Ectodermal cell (in vitro differentiated cells): ENCODE measurements around the gene PRDM16.

ENCODE experiments used
- H3K27ac ChIP-seq: 2 replicates; pipeline ENCODE4 v1.7.0; 2013; ENCODE audit warnings: mild to moderate bottlenecking, low read depth, low read length; ENCODE audit not compliant: insufficient read depth, poor library complexity, severe bottlenecking
- H3K27me3 ChIP-seq: 2 replicates; pipeline ENCODE4 v1.7.0; 2013; ENCODE audit warnings: mild to moderate bottlenecking, low read length; ENCODE audit not compliant: insufficient read depth, control insufficient read depth, poor library complexity, severe bottlenecking
- H3K36me3 ChIP-seq: one replicate; pipeline ENCODE4 v1.7.0; 2013; ENCODE audit warnings: low read length; ENCODE audit not compliant: control insufficient read depth, insufficient read depth
- H3K4me1 ChIP-seq: one replicate; pipeline ENCODE4 v1.7.0; 2013; ENCODE audit warnings: low read length; ENCODE audit not compliant: control insufficient read depth, insufficient read depth
- H3K4me3 ChIP-seq: 2 replicates; pipeline ENCODE4 v1.7.0; 2013; ENCODE audit warnings: low read depth, low read length, control low read depth; ENCODE audit not compliant: insufficient read depth
- H3K9me3 ChIP-seq: 2 replicates; pipeline ENCODE4 v1.7.0; 2013; ENCODE audit warnings: mild to moderate bottlenecking, low read length, moderate library complexity; ENCODE audit not compliant: control insufficient read depth
- WGBS, 2 experiments: methylation state at CpG; one replicate each; pipeline ENCODE4 v1.1.7; 2013; ENCODE audit warnings: missing lambda C conversion rate in 2 of 2; 5-methylcytosine and 5-hydroxymethylcytosine counted together

The PRDM16 gene

GRCh38 chr1:3032371-3033039, 36.5 kb upstream of the PRDM16 start:
- Histone ChIP-seq H3K4me1 (no peaks in the 10 kb centered on the region), H3K9me3 (peaks cover 2% of the 10 kb centered on the region), H3K4me3 (no peak overlapping the region), H3K36me3 (no peaks in the 10 kb centered on the region), H3K27ac (no peak overlapping the region), H3K27me3 (no peaks in the 10 kb centered on the region)
- 90 to 91% methylated on average over 21 of the region's 21 CpGs for WGBS, 2 experiments

DNA sequence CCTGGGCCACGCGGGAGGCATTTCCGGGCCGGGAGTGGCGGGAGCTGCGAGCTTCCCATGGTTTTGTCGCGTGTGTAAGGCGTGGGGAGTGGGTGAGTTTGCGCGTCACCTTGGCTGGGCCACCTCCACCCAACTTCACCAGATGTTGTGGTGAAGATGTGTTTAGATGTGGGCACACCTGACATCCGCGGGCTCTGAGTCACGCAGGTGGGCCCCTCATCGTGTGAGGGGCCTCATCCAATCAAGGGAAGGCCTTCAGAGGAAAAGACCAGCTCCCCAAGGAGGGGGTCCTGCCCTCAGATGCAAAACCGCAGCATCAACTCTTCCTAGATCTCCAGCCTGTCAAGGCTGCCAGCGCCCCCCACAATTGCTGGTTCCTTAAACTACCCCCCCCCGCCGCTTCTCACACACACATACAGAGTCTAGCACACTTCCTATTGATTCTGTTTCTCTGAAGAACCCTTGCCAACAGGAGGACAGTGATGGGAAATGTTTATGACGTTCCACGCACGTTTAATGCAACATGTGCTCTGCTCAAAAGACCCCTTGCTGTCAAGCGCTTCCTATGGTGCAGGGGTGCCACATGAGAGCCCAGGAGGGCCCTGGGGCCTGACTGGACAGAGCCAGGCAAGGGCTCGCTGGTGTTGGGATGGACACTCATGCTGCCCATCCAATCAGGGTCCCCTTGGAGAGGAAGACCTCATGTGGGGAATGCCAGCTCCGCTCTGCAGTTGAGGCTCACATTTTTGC, 35.8 kb upstream of the PRDM16 start:
- 84 to 89% methylated on average over 25 of the region's 25 CpGs for WGBS, 2 experiments
- Histone ChIP-seq H3K27me3 (no peaks in the 10 kb centered on the region), H3K4me1 (no peaks in the 10 kb centered on the region)

DNA sequence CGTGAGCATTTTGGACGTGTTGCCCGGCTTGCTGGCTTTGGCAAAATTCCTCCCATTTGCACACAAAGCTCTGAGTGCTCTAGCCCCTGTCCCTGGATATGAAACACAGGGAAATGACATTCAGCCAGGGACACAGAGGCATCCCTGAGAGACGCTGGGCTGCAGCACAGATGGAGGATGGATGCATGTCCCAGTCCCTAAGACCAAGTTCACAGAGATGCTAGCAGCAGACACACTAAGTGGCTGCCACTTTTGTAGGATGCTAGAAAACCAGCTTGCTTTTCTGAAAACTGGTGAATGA, 35.3 kb upstream of the PRDM16 start:
- 82 to 84% methylated on average over 4 of the region's 4 CpGs for WGBS, 2 experiments
- Histone ChIP-seq H3K4me3 (no peak overlapping the region), H3K27me3 (no peaks in the 10 kb centered on the region), H3K4me1 (no peaks in the 10 kb centered on the region), H3K36me3 (no peaks in the 10 kb centered on the region), H3K27ac (no peak overlapping the region), H3K9me3 (peaks cover 2% of the 10 kb centered on the region)

More for the DNA sequence above, 35.8 kb upstream of the PRDM16 start:
- no peak overlapping the region for H3K27ac ChIP-seq
- peaks cover 2% of the 10 kb centered on the region for H3K9me3 ChIP-seq
- no peak overlapping the region for H3K4me3 ChIP-seq
- H3K36me3 ChIP-seq = no peaks in the 10 kb centered on the region

DNA sequence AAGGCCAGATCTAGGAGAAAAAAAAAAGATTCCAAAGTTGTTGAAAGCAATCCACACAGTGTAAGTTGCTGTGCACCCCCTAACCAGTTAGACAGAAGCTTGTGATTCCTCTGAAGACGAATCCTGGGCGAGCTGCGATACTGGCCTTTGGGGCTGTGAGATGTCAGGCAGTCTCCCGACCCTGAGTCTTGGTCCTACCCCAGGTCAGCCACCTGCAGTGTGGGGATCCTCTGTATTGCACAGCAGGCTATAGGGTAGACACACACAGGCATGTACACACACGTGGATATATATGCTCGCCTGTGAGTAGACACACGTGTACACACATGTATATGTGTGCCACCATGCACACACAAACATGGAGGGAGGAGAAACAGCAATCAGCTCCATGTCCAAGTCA, 34.8 kb upstream of the PRDM16 start:
- WGBS, 2 experiments = 76 to 80% methylated on average over 7 of the region's 7 CpGs
- Histone ChIP-seq H3K27me3 (no peaks in the 10 kb centered on the region), H3K9me3 (peaks cover 2% of the 10 kb centered on the region), H3K27ac (no peak overlapping the region), H3K36me3 (no peaks in the 10 kb centered on the region), H3K4me3 (no peak overlapping the region), H3K4me1 (no peaks in the 10 kb centered on the region)

- Histone ChIP-seq H3K27ac (no peak overlapping the region), H3K4me1 (no peaks in the 10 kb centered on the region), H3K4me3 (no peak overlapping the region), H3K27me3 (no peaks in the 10 kb centered on the region), H3K36me3 (no peaks in the 10 kb centered on the region), H3K9me3 (peaks cover 2% of the 10 kb centered on the region)
- WGBS, 2 experiments = 88% methylated on average over 14 of the region's 14 CpGs
These were observed 34.1 kb upstream of the PRDM16 start for GRCh38 chr1:3034728-3035562.

GRCh38 chr1:3035563-3036446, 33.2 kb upstream of the PRDM16 start:
- H3K4me1 ChIP-seq = no peaks in the 10 kb centered on the region
- H3K9me3 ChIP-seq = peaks cover under 1% of the 10 kb centered on the region
- H3K27me3 ChIP-seq = no peaks in the 10 kb centered on the region
- 82 to 84% methylated on average over 19 of the region's 19 CpGs for WGBS, 2 experiments
- no peaks in the 10 kb centered on the region for H3K36me3 ChIP-seq
- no peak overlapping the region for H3K4me3 ChIP-seq
- no peak overlapping the region for H3K27ac ChIP-seq

- no peak overlapping the region for H3K4me3 ChIP-seq
- no peaks in the 10 kb centered on the region for H3K4me1 ChIP-seq
- H3K9me3 ChIP-seq = no peaks in the 10 kb centered on the region
- no peaks in the 10 kb centered on the region for H3K36me3 ChIP-seq
- WGBS, 2 experiments = 77 to 79% methylated on average over 20 to 22 of the region's 22 CpGs
- H3K27me3 ChIP-seq = no peaks in the 10 kb centered on the region
- H3K27ac ChIP-seq = no peak overlapping the region
These were observed 32.3 kb upstream of the PRDM16 start for GRCh38 chr1:3036447-3037280.

DNA sequence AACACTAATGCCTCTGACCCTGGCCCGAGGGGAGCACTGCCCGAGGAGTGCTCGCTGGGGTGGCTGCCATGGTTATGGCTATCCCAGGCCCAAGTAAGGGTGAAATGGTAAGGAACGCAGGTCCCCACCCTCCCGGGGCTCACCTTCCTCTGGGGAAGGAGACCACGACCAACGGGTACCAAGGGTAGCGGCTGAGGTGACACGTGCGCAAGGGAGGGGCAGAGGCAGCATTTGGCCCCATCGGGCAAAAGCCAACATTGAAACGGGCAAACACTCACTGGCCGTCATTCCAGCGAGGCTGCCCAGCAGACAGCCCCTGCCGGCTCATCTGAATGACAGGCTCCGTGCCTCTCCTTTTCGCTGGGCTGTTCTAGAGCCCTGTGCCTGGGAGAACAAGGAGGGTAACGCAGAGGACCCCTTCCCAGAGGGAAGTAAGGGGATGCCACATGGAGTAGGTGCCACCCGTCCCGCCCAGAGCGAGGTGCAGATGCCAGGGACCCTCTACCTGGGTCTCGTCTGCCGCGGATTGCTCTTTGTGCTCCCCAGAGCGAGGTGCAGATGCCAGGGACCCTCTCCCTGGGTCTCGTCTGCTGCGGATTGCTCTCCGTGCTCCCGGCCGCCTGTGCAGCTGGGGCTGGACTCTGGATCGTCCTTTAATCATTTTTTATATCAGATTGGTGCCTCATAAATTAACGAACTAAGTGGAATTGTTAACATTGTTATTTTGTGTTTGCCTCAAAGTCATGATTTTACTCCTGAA, 31.5 kb upstream of the PRDM16 start:
- no peaks in the 10 kb centered on the region for H3K27me3 ChIP-seq
- H3K9me3 ChIP-seq = no peaks in the 10 kb centered on the region
- no peaks in the 10 kb centered on the region for H3K4me1 ChIP-seq
- WGBS, 2 experiments = 86 to 89% methylated on average over 32 of the region's 32 CpGs
- H3K4me3 ChIP-seq = no peak overlapping the region
- no peak overlapping the region for H3K27ac ChIP-seq
- H3K36me3 ChIP-seq = no peaks in the 10 kb centered on the region

DNA sequence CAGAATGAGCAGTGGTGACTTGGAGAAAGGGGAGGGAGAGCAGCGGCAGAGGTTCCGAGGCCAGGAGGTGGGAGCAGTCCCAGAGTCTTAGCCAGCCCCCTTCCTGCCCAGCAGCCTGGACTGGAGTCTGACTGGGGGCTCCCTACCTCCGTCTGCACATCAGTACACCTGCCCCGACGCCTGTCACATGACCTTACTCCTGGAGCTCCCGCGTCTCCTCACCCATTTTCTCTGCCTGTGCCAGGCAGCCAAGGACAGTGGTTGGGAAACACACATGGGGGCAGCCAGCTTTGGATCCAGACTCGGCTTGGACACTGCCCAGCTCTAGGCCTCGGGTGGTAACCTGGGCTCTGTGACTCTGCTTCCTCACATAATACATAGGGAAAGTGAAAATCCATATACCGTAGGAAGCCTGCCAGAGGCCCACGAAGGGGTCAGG, 30.9 kb upstream of the PRDM16 start:
- no peaks in the 10 kb centered on the region for H3K27me3 ChIP-seq

More for the DNA sequence above, 30.9 kb upstream of the PRDM16 start:
- WGBS, 2 experiments = 88 to 91% methylated on average over 11 of the region's 11 CpGs
- Histone ChIP-seq H3K36me3 (no peaks in the 10 kb centered on the region), H3K27ac (no peak overlapping the region), H3K4me3 (no peak overlapping the region), H3K9me3 (no peaks in the 10 kb centered on the region), H3K4me1 (no peaks in the 10 kb centered on the region)
